Measurements from ENCODE around the gene SMG6.

Gene SMG6

GRCh38 chr17:2070241-2071023 lies 233.2 kb downstream of the SMG6 start:
- no peak for DNase-seq

DNA sequence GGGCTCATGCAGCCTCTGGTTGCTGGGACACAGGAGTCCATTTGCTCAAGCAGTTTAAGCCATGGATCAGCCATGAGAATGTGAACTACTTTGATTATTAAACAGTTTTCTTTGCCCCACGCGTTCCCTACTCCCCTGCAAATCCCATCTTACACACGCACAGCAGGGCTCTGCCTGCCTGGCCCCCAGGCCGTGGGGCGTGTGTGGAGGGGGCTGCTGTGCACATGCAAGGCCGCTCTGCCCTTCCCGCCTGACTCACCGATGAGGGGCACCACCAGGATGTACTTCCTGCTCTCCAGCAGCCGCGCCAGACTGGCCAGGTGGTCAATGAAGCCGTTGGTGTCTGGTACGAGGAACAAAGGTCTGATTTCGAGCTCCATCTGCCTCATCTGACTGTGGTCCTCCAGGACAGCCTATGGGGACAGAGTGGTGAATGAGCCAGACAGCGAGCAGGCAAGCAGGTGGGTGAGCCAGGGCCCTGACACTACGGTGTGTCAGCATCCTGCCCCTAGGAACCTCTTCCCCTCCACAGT lies 235.0 kb downstream of the SMG6 start:
- no peak for DNase-seq

GRCh38 chr17:2068031-2068518 lies 235.5 kb downstream of the SMG6 start:
- no peak for DNase-seq

- DNase-seq, result no peak
These were observed 236.0 kb downstream of the SMG6 start for GRCh38 chr17:2067608-2068024.

- DNase-seq, result no peak
These were observed 236.5 kb downstream of the SMG6 start for GRCh38 chr17:2067048-2067561.

DNA sequence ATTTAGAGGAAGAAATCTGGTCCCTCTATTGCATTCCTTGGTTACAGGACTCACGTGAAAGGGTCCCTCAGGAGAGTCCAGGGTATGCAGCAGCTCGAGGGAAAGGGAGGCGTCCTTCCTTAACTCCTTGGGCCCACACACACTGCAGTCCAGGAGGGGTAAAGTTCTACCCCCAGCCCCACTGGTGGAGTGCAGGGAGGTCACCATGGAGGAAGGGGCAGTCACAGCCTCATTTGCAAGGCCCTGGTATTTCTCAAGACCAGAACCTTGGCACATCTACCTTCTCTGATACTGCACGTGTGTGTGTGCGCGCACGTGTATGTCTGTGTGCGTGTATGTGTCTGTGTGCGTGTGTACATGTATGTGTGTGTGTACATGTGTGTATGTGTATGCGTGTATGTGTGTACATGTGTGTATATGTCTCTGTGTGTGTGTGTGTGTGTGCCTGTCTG lies 237.6 kb downstream of the SMG6 start:
- no peak for DNase-seq

DNA sequence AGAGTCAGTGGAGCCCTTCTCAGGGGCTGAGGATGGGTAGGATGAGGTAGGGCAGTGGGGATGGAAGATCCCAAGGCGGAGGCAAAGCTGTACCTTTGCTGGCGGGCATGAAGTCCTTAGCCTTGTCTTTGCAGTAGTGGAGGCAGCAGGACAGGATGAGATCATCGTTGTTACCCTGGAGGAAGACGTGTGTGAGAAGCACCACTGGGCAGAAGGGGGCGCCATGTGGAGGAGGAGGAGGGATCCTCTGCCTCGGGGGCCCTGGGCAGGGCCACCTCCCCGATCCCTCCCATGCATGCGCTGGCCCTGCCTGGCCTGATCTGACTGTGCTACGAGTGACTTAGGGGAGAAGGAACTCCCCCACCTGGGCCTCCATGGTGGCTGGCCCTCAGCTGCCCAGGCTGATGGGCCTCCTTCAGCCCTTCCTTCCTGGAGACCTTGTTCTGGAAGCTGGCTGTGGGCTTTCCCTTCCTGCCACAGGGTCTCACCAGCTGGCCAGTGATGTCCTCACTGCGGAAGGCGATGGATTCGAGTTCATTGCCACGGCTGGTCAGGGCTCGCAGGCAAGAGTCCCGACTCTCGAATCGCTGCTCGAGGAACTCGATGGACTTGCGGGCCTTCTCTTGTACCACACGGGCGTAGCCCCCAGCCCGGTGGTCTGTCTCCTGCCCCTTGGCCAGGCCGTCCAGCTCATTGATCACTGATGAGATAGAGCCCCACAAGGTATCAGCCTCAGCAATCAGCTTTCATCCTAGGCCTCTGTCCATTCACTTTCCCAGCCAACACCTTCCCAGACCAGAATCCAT lies 238.4 kb downstream of the SMG6 start:
- peak; percentile 52 for DNase-seq

DNA sequence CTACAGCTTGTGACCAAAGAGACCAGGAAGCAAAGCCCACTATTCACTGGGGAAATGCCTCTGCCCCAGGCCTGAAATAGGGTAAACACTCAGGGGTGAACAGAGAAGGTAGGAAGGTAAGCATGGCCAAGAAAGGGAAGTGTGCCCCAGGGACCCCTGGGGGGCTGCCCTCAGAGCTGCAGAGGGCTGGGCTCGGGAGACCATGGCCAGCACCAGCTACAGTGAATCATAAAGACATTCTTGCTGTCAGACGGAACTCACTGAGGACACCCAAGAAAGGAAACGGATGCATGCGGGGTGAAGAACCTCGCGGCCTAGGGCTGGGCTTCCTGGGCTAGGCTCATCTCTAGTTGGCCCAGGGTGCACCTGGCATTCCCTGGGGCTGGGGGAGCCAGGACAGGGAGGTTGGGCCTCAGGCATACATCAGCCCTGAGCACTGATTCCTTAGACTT lies 239.0 kb downstream of the SMG6 start:
- no peak for DNase-seq

GRCh38 chr17:2064147-2064489 lies 239.5 kb downstream of the SMG6 start:
- DNase-seq, result no peak

GRCh38 chr17:2063261-2064146 lies 240.1 kb downstream of the SMG6 start:
- no peak for DNase-seq

GRCh38 chr17:2062571-2063183 lies 240.9 kb downstream of the SMG6 start:
- no peak for DNase-seq

GRCh38 chr17:2061441-2061958 lies 242.1 kb downstream of the SMG6 start:
- DNase-seq, result no peak

- DNase-seq, result no peak
These were observed 242.7 kb downstream of the SMG6 start for GRCh38 chr17:2060681-2061440.

DNA sequence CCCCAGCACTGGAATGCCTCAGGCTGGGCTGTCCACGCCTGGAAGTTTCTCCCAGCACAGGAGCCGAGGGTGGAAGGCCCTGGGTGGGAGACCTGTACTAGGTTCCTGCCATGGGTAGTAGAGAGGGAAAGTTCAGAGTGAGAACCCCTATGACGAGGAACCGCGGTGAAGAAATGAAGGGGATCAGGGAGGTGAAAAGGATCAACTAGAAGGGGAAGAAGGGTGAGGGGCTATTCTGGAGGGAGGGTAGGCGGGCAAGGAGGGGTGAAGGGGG lies 243.3 kb downstream of the SMG6 start:
- no peak for DNase-seq

DNA sequence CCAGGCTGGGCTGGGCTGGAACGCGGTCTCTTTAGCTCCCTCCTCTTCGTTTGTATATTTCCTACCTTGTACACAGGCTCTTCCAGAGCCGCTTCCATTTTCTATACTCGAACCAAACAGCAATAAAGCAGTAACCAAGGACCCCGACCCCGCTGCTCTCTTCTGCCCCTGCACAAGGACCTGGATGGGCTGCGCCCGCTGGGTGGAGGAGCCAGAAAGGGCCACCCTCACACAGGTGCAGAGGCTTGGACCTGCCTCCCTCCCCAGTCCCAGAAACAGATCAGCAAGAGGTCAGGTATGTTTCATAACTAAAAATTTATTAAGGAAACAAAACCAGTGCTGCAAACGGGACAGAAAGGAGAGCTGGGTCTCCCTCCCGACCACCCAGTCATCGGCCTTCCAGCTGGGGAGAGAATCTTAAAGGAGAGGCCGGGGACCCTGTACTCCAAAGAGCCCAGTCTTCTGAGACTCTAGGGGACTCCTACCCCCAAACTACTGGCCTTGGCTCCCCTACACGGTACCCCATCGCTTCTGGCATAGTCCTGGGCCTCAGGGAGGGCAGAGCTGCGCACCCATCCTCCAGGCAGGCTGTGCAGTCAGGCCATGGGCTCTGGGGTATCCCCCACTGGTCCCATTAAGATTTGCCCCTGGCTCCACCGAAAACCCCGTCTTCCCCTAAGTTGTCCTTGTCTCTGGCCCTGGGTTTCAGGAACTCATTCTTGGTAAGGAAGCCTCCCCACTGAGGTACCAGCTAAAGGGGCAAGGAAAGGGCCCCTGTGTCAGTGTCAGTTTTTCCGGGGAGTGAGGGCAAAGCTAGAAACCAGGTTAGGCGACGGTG lies 243.8 kb downstream of the SMG6 start:
- no peak for DNase-seq

DNA sequence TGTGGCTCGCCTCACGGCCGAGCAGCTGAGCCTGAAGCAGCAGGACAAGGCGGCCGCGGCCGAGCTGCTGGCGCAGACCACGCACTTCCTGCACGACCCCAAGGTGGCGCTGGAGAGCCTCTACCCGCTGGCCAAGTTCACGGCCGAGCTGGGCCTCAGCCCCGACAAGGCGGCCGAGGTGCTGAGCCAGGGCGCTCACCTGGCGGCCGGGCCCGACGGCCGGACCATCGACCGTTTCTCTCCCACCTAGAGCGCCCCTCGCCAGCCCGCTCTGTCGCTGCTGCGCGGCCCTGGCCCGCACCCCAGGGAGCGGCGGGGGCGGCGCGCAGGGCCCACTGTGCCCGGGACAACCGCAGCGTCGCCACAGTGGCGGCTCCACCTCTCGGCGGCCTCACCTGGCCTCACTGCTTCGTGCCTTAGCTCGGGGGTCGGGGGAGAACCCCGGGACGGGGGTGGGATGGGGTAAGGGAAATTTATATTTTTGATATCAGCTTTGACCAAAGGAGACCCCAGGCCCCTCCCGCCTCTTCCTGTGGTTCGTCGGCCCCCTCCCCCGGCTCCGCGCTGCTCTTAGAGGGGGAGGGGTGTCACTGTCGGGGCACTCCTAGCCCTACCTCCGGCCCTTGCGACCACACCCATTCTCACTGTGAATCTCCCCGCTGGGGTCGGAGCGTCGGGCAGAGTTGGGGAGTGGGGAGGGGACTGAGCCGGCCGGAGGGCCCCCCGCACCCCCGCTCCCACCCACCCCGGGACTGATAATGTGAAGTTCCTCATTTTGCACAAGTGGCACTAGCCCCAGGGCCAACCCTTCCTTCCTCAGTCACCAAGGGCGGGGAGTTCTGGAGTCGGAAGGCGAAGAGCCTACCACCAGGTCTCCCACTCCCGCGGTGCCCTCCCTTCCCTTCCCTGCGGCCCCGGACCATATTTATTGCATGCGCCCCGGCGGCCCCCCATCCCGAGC lies 244.7 kb downstream of the SMG6 start:
- peak; percentile 64 for DNase-seq

DNA sequence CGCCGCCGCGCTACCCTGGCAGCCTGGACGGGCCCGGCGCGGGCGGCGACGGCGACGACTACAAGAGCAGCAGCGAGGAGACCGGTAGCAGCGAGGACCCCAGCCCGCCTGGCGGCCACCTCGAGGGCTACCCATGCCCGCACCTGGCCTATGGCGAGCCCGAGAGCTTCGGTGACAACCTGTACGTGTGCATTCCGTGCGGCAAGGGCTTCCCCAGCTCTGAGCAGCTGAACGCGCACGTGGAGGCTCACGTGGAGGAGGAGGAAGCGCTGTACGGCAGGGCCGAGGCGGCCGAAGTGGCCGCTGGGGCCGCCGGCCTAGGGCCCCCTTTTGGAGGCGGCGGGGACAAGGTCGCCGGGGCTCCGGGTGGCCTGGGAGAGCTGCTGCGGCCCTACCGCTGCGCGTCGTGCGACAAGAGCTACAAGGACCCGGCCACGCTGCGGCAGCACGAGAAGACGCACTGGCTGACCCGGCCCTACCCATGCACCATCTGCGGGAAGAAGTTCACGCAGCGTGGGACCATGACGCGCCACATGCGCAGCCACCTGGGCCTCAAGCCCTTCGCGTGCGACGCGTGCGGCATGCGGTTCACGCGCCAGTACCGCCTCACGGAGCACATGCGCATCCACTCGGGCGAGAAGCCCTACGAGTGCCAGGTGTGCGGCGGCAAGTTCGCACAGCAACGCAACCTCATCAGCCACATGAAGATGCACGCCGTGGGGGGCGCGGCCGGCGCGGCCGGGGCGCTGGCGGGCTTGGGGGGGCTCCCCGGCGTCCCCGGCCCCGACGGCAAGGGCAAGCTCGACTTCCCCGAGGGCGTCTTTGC lies 245.6 kb downstream of the SMG6 start:
- no peak for DNase-seq

DNA sequence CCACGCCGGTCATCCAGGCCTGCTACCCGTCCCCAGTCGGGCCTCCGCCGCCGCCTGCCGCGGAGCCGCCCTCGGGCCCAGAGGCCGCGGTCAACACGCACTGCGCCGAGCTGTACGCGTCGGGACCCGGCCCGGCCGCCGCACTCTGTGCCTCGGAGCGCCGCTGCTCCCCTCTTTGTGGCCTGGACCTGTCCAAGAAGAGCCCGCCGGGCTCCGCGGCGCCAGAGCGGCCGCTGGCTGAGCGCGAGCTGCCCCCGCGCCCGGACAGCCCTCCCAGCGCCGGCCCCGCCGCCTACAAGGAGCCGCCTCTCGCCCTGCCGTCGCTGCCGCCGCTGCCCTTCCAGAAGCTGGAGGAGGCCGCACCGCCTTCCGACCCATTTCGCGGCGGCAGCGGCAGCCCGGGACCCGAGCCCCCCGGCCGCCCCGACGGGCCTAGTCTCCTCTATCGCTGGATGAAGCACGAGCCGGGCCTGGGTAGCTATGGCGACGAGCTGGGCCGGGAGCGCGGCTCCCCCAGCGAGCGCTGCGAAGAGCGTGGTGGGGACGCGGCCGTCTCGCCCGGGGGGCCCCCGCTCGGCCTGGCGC lies 246.3 kb downstream of the SMG6 start:
- DNase-seq, result no peak
